ENCODE measurements around the gene FGF21. TPM values are rescaled to one million over a fixed set of nuclear protein-coding genes. Genes with fewer than 3 reads are reported as not detected.
"Not testable (repeated sequence)": the region's sequence is repeated elsewhere in the genome, so short reads cannot be mapped to it uniquely, and the experiment has no call there.

The FGF21 gene
- total RNA-seq, 1 donor from 2014 or later: not detected

DNA sequence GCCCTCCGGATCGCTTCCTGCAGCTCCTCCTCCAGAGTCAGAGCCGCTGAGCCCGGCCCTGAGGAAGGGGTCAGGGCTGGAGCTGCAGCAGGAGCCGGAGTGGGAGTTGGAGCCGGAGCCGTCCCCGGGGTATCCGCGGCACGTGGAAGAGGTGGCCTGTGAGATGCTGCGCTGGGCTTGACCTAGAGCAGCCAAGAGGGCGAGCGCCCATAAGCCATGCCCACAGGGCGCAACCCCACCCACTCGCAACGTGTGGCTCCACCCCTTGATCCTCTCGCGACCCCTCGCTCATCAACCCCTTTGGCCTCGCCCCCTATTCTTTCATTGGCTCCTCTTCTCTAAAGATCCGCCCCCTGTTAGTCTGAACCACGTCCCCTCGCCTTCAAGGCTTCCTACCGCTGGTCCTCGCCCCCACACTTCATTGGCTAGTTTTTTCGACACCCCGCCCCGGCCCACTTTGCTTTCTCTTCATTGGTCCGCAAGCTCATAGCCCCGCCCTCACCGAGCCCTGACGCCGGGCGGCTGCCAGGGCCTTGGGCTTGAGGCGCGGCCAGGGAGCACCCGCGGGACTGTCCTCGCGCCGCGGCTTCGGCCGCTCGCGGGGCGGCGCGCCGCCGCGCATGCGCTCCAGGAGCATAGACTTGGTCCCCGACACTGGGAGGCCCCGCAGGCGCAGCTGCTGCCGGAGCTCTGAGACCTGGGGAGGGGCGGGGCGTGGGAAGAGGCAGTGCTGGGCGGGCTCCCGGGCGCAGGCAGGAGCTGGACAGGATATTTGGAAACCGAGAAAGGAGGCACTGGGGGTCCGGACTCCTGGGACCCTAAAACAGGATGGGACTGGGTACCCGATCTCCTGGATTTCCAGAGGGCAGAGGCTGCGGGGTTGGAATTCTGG is 41.2 kb upstream of the FGF21 start:
- H3K4me1 ChIP-seq: peaks cover 60% of the 10 kb centered on the region
- intact Hi-C loops (cut with micrococcal nuclease): no loop called here
- peak overlapping the region; percentile 77 for H3K4me3 ChIP-seq
- TF ChIP-seq CTCF (IDR thresholded peaks at IDR 0.05; ENCODE audit: borderline replicate concordance): no peak
- H3K27ac ChIP-seq (replicated peaks): peak overlapping the region; percentile 90
- H3K27me3 ChIP-seq (ENCODE audit: low read depth): no peaks in the 10 kb centered on the region
- H3K9me3 ChIP-seq (replicated peaks): peaks cover 6% of the 10 kb centered on the region
- DNase-seq: peak; percentile 99
- H3K36me3 ChIP-seq: no peaks in the 10 kb centered on the region

GRCh38 chr19:48714759-48715675 is 40.3 kb upstream of the FGF21 start:
- Histone ChIP-seq H3K27me3 (ENCODE audit: low read depth) (no peaks in the 10 kb centered on the region), H3K4me3 (peak overlapping the region; percentile 77), H3K27ac (replicated peaks) (peak overlapping the region; percentile 90), H3K9me3 (replicated peaks) (peaks cover 6% of the 10 kb centered on the region), H3K36me3 (no peaks in the 10 kb centered on the region), H3K4me1 (peaks cover 69% of the 10 kb centered on the region)
- intact Hi-C loops (cut with micrococcal nuclease): no loop called here
- no peak for DNase-seq
- no peak for TF ChIP-seq CTCF (IDR thresholded peaks at IDR 0.05; ENCODE audit: borderline replicate concordance)

DNA sequence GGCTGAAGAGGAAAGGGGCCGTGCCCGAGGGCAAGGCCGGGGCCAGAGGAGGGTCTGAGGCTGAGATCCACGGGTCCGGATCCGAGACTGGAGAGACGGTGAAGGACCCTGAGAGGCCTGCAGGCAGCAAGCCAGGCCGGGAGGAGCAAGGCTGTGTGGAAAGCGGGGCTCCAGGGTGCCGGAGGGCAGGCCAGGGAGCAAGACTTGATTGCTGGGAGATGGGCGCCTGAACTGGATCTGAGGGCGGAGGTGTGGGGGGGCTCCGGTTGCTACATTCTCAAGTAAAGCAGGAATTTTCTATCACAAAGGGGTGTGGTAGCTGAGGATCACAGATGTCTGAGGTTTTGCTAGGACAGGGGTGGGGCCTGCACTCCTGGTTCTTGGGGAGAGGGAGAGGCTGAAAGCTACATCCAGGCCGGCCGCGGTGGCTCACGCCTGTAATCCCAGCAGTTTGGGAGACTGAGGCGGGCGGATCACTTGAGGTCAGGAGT is 39.6 kb upstream of the FGF21 start:
- H3K9me3 ChIP-seq (replicated peaks): peaks cover 6% of the 10 kb centered on the region
- intact Hi-C loops (cut with micrococcal nuclease): no loop called here
- H3K27ac ChIP-seq (replicated peaks): peak overlapping the region; percentile 90
- no peaks in the 10 kb centered on the region for H3K36me3 ChIP-seq
- H3K4me3 ChIP-seq: peak overlapping the region; percentile 77
- no peak for DNase-seq
- H3K4me1 ChIP-seq: peaks cover 74% of the 10 kb centered on the region
- TF ChIP-seq CTCF (IDR thresholded peaks at IDR 0.05; ENCODE audit: borderline replicate concordance): no peak
- H3K27me3 ChIP-seq (ENCODE audit: low read depth): no peaks in the 10 kb centered on the region

DNA sequence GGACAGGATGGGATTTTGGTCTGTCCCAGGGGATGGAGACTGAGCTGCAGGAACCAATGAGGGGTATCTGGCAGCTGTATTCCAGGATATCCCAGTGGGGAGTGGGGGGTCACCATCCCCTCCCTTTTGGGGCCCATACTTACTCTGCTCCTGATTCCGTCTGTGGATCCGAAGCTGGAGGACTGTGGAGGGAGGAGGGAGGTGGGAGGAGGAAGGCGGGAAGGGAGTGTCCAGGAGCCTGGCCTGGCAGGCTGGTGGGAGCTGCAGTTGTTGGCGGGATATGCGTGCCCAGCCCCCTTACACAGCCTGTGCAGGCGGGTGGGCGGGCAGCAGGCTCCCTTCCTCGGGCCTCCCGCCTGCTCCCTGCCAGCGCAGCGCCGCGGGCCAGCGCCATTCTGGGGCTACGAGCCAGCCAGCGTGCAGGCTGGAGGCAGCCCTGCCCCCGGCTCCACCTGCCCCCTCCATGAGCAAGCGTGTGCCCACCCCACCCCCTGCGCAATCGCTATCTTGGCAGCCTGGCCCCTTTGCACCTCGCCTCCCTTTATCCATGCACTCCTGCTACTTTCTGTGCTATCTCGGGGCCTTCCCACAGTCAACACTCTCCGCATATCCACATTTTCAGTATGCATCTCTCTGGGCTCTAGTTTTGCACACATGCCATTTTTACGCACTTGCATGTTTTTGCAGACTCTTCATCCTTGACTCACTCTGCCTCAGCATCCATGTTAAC is 38.6 kb upstream of the FGF21 start:
- Histone ChIP-seq H3K9me3 (replicated peaks) (no peaks in the 10 kb centered on the region), H3K36me3 (peaks cover 3% of the 10 kb centered on the region), H3K4me1 (peaks cover 80% of the 10 kb centered on the region), H3K27ac (replicated peaks) (peak overlapping the region; percentile 90), H3K27me3 (ENCODE audit: low read depth) (no peaks in the 10 kb centered on the region), H3K4me3 (peak overlapping the region; percentile 77)
- no peak for TF ChIP-seq CTCF (IDR thresholded peaks at IDR 0.05; ENCODE audit: borderline replicate concordance)
- intact Hi-C loops (cut with micrococcal nuclease): no loop called here
- DNase-seq: peak; percentile 66

GRCh38 chr19:48718106-48718505 is 37.2 kb upstream of the FGF21 start:
- Histone ChIP-seq H3K27ac (replicated peaks) (peak overlapping the region; percentile 90), H3K4me1 (peaks cover 84% of the 10 kb centered on the region)
- intact Hi-C loops (cut with micrococcal nuclease); H3K36me3 ChIP-seq; H3K9me3 ChIP-seq (replicated peaks); H3K27me3 ChIP-seq (ENCODE audit: low read depth); DNase-seq; H3K4me3 ChIP-seq: not testable (repeated sequence)

Measured in left ventricle myocardium inferior (tissue), 1 donor.